KOPT-K1 (cell line): ENCODE data around the gene SELENOO.
A peak's percentile ranks its signal among the peaks of the same experiment; 100 is the strongest.
"Not testable (repeated sequence)": the region's sequence is repeated elsewhere in the genome, so short reads cannot be mapped to it uniquely, and the experiment has no call there.

Experiments used
- H3K27ac ChIP-seq: fragments of 200-600 bp; sonication (generic); 2 replicates; pipeline ENCODE4 v1.5.1; 2016; ENCODE audit warnings: antibody characterized with exemption, mild to moderate bottlenecking, low read depth, low read length; ENCODE audit not compliant: poor library complexity, severe bottlenecking
- H3K36me3 ChIP-seq: fragments of 200-600 bp; sonication (generic); 2 replicates; pipeline ENCODE4 v1.5.1; 2017; ENCODE audit warnings: antibody characterized with exemption, mild to moderate bottlenecking, low read length, moderate library complexity; ENCODE audit not compliant: insufficient read depth
- H3K9me3 ChIP-seq: fragments of 200-600 bp; sonication (generic); 2 replicates; pipeline ENCODE4 v1.5.1; 2017; ENCODE audit warnings: antibody characterized with exemption, low read length, mild to moderate bottlenecking; ENCODE audit not compliant: insufficient read depth, poor library complexity, severe bottlenecking

SELENOO gene

GRCh38 chr22:50199829-50200460, 866 bp upstream of the SELENOO start:
- Histone ChIP-seq H3K9me3 (no peaks in the 10 kb centered on the region), H3K36me3 (peaks cover 72% of the 10 kb centered on the region), H3K27ac (peak overlapping the region; percentile 83)

DNA sequence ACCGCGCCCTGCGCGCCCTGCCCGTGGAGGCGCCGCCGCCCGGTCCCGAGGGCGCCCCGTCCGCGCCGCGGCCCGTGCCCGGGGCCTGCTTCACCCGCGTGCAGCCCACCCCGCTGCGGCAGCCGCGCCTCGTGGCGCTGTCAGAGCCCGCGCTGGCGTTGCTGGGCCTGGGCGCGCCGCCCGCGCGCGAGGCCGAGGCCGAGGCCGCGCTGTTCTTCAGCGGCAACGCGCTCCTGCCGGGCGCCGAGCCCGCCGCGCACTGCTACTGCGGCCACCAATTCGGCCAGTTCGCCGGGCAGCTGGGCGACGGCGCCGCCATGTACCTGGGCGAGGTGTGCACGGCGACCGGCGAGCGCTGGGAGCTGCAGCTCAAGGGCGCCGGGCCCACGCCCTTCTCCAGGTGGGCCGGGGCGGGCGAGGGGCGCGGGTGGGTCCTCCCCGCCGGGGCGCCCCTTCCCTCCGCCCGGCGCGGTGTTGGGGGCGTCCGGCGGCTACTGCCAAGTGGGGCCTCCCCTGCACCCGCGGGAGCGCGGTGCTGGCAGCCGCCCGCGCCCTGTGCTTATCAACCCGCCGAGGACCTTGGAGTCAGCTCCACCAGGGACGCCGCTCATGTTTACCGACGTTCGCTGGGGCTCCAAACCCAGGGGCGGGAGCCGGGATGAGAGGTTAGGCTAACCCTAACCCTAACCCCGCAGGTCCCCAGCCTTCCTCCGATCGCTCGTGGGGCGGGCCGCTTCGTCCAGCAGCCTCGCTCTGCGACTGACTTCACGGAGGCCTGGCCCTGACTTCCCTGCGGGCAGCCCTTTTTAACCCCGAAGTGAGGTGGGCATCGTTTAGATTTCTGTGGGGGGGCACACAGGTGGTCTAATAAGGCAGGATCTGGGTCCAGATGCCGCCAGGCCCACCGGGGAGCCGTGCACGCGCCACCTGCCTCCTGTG, 649 bp downstream of the SELENOO start:
- H3K9me3 ChIP-seq, result no peaks in the 10 kb centered on the region
- peak overlapping the region; percentile 83 for H3K27ac ChIP-seq
- H3K36me3 ChIP-seq, result peaks cover 72% of the 10 kb centered on the region

DNA sequence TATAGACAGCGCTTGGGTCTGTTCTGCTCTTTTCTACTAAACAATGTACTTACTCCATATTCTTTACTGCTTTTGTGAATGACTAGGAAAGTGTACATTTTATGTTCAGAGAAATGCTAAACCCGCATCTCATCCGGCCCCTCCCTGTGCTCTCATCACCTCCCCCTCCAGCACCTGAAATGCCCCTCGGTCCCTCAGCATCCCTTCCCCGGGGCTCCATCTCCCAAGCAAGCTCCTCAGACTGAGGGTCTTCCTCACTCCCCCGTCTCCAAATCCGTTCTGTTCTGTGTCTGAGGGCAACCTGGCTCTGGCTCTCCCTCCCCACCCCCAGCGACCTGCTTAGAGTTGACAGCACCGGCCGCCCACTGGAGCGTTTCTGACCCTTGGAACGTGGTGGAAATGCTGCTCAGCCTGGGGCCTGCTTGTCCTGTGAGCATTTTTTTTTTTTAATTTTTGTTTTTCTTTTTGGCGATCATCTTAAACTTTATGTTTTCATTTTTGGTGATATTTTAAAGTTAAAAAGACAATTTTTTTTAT, 1.4 kb downstream of the SELENOO start:
- Histone ChIP-seq H3K27ac (peak overlapping the region; percentile 83), H3K36me3 (peaks cover 71% of the 10 kb centered on the region), H3K9me3 (no peaks in the 10 kb centered on the region)

DNA sequence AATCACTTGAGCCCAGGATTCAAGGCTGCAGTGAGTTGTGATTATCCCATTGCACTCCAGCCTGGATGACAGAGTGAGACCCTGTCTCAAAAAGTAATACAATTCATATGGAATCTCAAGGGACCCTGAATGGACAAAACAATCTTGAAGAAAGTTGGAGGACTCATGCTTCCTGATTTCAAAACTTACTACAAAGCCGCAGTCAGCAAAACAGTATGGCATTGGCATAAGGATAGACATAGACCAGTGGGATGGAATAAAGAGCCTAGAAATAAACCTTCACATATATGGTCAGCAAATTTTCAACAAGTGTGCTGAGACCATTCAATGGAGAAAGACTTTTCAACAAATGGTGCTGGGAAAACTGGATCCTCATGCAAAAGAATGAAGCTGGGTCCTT, 2.5 kb downstream of the SELENOO start:
- no peaks in the 10 kb centered on the region for H3K9me3 ChIP-seq
- H3K27ac ChIP-seq, result no peak overlapping the region
- H3K36me3 ChIP-seq, result peaks cover 71% of the 10 kb centered on the region

- Histone ChIP-seq H3K36me3 (peaks cover 69% of the 10 kb centered on the region), H3K27ac (no peak overlapping the region), H3K9me3 (no peaks in the 10 kb centered on the region)
These were observed 3.8 kb downstream of the SELENOO start for GRCh38 chr22:50204571-50204970.

DNA sequence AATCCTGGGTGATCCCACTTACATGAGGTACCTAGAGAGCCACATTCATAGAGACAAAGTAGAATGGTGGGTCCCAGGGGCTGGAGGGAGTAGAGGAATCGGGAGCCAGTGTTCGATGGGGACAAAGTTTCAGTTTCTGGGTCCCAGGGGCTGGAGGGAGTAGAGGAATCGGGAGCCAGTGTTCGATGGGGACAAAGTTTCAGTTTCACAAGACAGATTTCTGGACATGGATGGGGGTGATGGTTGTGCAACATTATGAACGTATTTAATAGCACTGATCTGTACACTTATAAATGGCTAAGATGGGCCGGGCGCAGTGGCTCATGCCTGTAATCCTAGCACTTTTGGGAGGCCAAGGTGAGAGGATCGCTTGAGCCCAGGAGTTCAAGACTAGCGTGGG, 4.2 kb downstream of the SELENOO start:
- H3K27ac ChIP-seq, H3K9me3 ChIP-seq: not testable (repeated sequence)
- peaks cover 69% of the 10 kb centered on the region for H3K36me3 ChIP-seq

GRCh38 chr22:50205781-50206569, 5.2 kb downstream of the SELENOO start:
- no peak overlapping the region for H3K27ac ChIP-seq
- peaks cover 79% of the 10 kb centered on the region for H3K36me3 ChIP-seq
- H3K9me3 ChIP-seq, result no peaks in the 10 kb centered on the region

DNA sequence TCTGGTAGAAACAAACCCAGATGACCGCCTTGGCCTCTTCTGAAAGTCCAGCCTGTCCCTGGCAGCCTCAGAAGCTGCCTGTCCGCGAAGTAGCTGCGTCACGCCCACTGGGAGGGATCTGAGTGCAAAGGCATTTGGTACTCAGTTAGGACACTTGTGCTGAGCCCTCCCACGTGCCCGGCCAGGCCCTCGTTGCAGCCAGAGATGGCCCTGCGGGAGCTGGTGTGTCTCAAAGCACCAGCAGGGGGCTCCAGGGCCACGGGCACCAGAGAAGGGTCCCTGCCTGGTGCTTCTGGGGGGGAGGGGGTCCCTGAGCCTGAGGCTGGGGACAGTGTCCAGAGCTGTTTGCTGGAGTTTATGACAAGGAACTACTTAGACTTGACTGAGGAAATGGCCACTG, 5.8 kb downstream of the SELENOO start:
- Histone ChIP-seq H3K9me3 (no peaks in the 10 kb centered on the region), H3K36me3 (peaks cover 83% of the 10 kb centered on the region), H3K27ac (no peak overlapping the region)

DNA sequence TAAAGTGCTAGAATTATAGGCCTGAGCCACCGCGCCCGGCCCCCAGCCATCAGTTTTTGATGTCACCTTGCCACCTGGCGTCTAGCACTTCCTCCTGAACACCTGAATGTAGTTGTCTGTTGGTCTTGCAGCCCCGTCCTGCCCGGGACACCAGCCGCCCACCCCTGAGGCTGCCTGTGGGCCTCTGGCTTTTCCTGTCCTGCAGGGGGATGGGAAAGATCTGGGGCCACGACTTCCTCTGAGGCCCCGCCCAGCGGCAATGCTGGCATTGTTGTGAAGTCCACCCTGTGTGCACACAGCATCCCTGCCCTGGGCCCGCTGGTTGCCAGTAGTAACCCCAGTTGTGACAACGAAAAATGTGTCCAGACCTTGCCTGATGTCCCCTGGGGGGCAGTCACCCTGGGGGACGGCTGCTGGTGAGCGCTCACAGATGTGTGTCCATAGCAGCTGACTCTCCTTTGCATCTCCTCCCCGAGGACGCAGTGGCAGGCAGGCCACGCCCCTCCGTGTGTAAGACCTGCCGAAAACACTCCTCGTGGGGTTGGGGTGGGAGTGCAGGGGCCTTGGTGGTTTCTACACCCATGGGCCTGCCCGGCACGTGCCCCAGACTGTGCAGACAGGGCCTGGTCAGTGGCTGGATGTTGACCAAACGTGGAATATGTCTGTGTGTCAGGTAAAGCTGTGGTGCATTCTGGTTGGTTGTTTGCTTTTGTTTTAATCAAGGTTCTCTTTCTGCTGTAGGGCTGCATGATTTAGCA, 6.8 kb downstream of the SELENOO start:
- Histone ChIP-seq H3K36me3 (peaks cover 92% of the 10 kb centered on the region), H3K27ac (no peak overlapping the region)

DNA sequence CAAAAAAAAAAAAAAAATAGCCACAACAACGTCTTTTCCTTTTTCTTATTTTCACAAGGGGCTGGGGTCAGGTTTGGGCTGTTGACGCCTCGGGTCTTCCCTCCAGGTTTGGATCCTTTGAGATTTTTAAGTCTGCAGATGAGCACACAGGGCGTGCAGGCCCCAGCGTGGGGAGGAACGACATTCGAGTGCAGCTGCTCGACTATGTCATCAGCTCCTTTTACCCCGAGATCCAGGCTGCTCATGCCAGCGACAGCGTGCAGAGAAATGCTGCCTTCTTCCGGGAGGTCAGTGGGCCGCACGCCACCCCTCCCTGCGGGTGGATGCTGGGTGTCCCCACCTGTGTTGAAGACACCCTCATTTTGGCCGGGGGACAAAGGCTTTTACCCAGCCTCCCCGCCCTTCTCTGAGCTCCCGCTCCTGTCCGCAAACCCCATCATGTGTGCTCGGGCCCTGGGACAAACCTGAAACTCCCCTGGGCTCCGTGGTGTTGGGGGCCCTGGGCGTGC, 7.7 kb downstream of the SELENOO start:
- Histone ChIP-seq H3K9me3 (no peaks in the 10 kb centered on the region), H3K27ac (no peak overlapping the region), H3K36me3 (peaks cover 92% of the 10 kb centered on the region)

More for the DNA sequence above, 6.8 kb downstream of the SELENOO start:
- no peaks in the 10 kb centered on the region for H3K9me3 ChIP-seq

GRCh38 chr22:50208939-50209892, 8.4 kb downstream of the SELENOO start:
- Histone ChIP-seq H3K27ac (no peak overlapping the region), H3K9me3 (no peaks in the 10 kb centered on the region), H3K36me3 (peaks cover 92% of the 10 kb centered on the region)

DNA sequence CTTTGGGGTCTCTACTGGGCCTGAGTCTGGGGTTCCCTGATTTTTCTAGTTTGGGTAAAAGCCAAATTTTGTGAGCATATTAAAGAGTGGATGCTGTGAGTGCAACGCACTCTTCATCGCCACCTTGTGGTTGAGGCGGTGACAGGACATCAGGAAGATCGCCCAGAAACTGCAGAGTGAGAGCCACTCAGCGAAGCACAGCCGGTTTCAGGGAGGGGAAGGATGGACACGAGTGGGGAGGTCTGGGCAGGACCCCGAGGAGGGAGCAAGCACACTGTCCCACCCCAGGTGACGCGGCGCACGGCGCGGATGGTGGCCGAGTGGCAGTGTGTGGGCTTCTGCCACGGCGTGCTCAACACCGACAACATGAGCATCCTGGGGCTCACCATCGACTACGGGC, 9.1 kb downstream of the SELENOO start:
- peaks cover 92% of the 10 kb centered on the region for H3K36me3 ChIP-seq
- no peaks in the 10 kb centered on the region for H3K9me3 ChIP-seq
- no peak overlapping the region for H3K27ac ChIP-seq

DNA sequence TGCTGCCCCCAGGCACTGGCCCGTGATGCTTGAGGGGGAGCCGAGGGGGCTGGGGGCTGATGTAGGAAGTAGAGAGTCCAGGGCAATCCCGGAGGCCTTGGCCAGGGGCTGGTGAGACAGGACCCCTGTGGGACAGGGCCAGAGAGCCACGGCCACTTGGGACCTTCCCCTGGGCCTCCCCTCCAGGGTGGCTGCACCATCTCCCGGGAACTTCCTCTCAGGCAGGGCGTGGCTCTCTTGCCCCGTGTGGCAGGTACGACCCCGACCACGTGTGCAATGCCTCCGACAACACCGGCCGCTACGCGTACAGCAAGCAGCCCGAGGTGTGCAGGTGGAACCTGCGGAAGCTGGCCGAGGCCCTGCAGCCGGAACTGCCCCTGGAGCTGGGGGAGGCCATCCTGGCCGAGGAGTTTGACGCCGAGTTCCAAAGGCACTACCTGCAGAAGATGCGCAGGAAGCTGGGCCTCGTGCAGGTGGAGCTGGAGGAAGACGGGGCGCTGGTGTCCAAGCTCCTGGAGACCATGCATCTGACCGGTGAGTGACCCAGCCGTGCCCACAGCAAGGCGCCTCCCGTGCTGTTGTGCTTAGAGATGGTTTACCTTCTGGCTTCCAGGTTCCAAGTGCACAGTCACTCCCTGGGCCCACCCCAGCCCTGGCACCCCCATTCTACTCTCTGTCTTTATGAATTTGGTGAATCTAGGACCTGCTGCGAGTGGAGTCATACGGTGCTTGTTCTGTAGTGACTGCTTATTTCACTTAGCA, 9.7 kb downstream of the SELENOO start:
- Histone ChIP-seq H3K9me3 (no peaks in the 10 kb centered on the region), H3K36me3 (peaks cover 92% of the 10 kb centered on the region), H3K27ac (no peak overlapping the region)
